ENCODE results near the gene SMNDC1.

SMNDC1 gene

DNA sequence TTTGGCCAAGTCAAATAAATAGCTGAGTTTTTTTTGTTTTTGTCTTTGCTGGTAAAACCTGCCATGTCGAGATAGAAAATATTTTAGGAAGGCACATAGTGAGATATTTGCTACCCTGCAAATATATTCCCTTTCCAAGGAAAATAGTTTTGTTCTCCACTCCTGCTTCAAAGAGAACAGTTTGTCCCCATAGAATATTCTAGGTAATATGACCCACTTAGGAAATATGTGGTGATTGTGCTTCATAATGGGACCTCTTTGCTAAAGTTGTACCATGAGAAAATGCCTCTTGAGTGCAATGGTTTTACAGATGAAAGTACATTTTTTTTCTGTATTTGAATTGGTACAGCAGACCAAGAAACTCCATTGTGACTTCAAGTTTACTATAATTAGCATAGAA, 41.6 kb downstream of the SMNDC1 start:
- Histone ChIP-seq H3K14ac (ENCODE audit: low read length) (no peak overlapping the region), H2AFZ (ENCODE audit: insufficient read depth, low read length, poor library complexity) (no peak overlapping the region), H3K27ac (ENCODE audit: low read depth, low read length) (no peak overlapping the region), H4K91ac (ENCODE audit: low read depth, low read length) (no peak overlapping the region), H3K27me3 (ENCODE audit: insufficient read depth, low read length) (no peaks in the 10 kb centered on the region), H4K8ac (ENCODE audit: low read depth, low read length) (no peak overlapping the region), H4K12ac (ENCODE audit: low read depth, low read length) (no peak overlapping the region), H3K18ac (ENCODE audit: low read length) (no peak overlapping the region), H3K4me2 (ENCODE audit: low read length) (no peak overlapping the region), H3K23ac (ENCODE audit: low read length) (no peak overlapping the region), H3K9ac (ENCODE audit: low read length) (no peak overlapping the region), H3K36me3 (ENCODE audit: control insufficient read depth in 1 of 2, insufficient read depth in 2 of 2, low read length in 2 of 2) (no peaks in the 10 kb centered on the region), H3K79me2 (ENCODE audit: control insufficient read depth, insufficient read depth, low read length, poor library complexity) (no peaks in the 10 kb centered on the region), H2BK120ac (ENCODE audit: insufficient read depth, low read length, poor library complexity) (no peak overlapping the region), H3K9me3 (ENCODE audit: insufficient read depth, low read depth, low read length) (no peaks in the 10 kb centered on the region), H2BK12ac (ENCODE audit: low read length) (no peak overlapping the region), H2BK5ac (ENCODE audit: low read depth, low read length, poor library complexity) (no peak overlapping the region), H3K4ac (ENCODE audit: low read depth, low read length) (no peak overlapping the region), H3K79me1 (ENCODE audit: low read length) (no peaks in the 10 kb centered on the region), H3K4me3 (ENCODE audit: low read depth, low read length) (no peak overlapping the region), H3K4me1 (ENCODE audit: control insufficient read depth in 1 of 2, insufficient read depth in 2 of 2, low read length in 2 of 2) (no peaks in the 10 kb centered on the region), H2AK5ac (ENCODE audit: low read length) (no peak overlapping the region)
- WGBS (ENCODE audit: extremely low coverage, insufficient coverage, insufficient read length): no CpG with 5 or more reads among the region's 1 CpG
- no peak for DNase-seq

DNA sequence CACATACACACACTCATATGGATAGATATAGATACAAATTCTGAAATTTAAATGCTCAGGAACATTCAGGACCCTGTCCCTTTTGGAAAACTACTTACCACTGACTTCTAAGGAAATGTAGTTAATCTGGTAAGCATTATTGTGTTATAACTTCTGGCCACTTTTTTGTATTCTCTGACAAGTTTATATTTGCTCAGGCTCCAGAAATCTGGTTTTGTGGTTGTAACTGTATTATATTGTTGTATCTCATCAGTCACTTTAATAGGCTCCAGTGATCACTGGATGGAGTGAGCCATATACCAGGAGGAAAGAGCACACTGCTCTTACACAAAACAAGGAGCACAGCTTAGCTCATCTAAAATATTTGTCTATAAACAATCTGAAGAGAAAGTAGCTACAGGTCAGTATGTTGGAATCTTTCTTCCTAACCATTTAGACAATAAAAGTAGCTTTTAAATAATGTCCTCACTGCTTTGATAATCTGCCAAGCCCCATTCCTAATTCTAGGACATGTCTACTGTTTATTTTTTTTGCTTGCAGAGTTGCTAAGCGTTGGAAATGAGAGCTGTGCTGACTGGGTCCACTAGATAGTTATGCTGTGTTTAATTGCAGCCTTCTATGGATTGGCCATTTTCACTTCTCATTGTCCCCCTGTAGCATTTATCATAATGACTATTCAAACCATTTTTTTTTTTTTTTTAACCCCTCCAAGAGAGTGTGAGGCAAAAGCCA, 43.8 kb downstream of the SMNDC1 start:
- no peaks in the 10 kb centered on the region for H3K36me3 ChIP-seq (ENCODE audit: control insufficient read depth in 1 of 2, insufficient read depth in 2 of 2, low read length in 2 of 2)
- no peak overlapping the region for H3K4me2 ChIP-seq (ENCODE audit: low read length)
- no peak overlapping the region for H4K91ac ChIP-seq (ENCODE audit: low read depth, low read length)
- H3K14ac ChIP-seq (ENCODE audit: low read length): no peak overlapping the region
- no peak overlapping the region for H4K8ac ChIP-seq (ENCODE audit: low read depth, low read length)
- no peak overlapping the region for H3K4ac ChIP-seq (ENCODE audit: low read depth, low read length)
- H3K27ac ChIP-seq (ENCODE audit: low read depth, low read length): no peak overlapping the region
- H3K27me3 ChIP-seq (ENCODE audit: insufficient read depth, low read length): no peaks in the 10 kb centered on the region
- no peaks in the 10 kb centered on the region for H3K9me3 ChIP-seq (ENCODE audit: insufficient read depth, low read depth, low read length)
- no peak overlapping the region for H2BK120ac ChIP-seq (ENCODE audit: insufficient read depth, low read length, poor library complexity)
- no peak overlapping the region for H2AFZ ChIP-seq (ENCODE audit: insufficient read depth, low read length, poor library complexity)
- H4K12ac ChIP-seq (ENCODE audit: low read depth, low read length): no peak overlapping the region
- H3K4me3 ChIP-seq (ENCODE audit: low read depth, low read length): no peak overlapping the region
- H3K79me1 ChIP-seq (ENCODE audit: low read length): no peaks in the 10 kb centered on the region
- H3K9ac ChIP-seq (ENCODE audit: low read length): no peak overlapping the region
- H2AK5ac ChIP-seq (ENCODE audit: low read length): no peak overlapping the region
- H2BK5ac ChIP-seq (ENCODE audit: low read depth, low read length, poor library complexity): no peak overlapping the region
- no peak overlapping the region for H3K23ac ChIP-seq (ENCODE audit: low read length)
- H3K18ac ChIP-seq (ENCODE audit: low read length): no peak overlapping the region
- no peaks in the 10 kb centered on the region for H3K79me2 ChIP-seq (ENCODE audit: control insufficient read depth, insufficient read depth, low read length, poor library complexity)
- H2BK12ac ChIP-seq (ENCODE audit: low read length): no peak overlapping the region
- no peak for DNase-seq
- H3K4me1 ChIP-seq (ENCODE audit: control insufficient read depth in 1 of 2, insufficient read depth in 2 of 2, low read length in 2 of 2): no peaks in the 10 kb centered on the region
- no CpG with 5 or more reads among the region's 1 CpG for WGBS (ENCODE audit: extremely low coverage, insufficient coverage, insufficient read length)

DNA sequence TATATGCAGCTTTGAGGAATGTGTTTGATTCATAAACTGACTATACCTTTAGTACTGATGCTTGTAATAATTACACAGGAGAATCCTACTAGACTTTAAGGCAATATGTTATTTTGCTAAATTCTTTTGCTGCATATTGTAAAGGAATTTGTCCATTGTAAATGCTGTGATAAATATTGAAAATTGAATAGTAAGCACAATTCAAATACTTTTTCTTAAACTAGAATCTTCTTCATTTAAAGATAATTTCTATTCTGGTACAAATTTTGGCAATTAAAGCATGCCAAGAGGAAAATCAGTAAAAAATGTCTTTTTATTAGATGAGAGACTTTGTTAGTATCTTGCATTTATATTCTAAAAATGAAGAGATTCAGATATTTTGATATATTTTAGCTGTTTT, 45.4 kb downstream of the SMNDC1 start:
- H3K27me3 ChIP-seq (ENCODE audit: insufficient read depth, low read length): no peaks in the 10 kb centered on the region
- H2BK5ac ChIP-seq (ENCODE audit: low read depth, low read length, poor library complexity): no peak overlapping the region
- H3K79me2 ChIP-seq (ENCODE audit: control insufficient read depth, insufficient read depth, low read length, poor library complexity): no peaks in the 10 kb centered on the region
- no peak overlapping the region for H3K4me3 ChIP-seq (ENCODE audit: low read depth, low read length)
- H3K23ac ChIP-seq (ENCODE audit: low read length): no peak overlapping the region
- no peaks in the 10 kb centered on the region for H3K36me3 ChIP-seq (ENCODE audit: control insufficient read depth in 1 of 2, insufficient read depth in 2 of 2, low read length in 2 of 2)
- no peak overlapping the region for H3K18ac ChIP-seq (ENCODE audit: low read length)
- H3K14ac ChIP-seq (ENCODE audit: low read length): no peak overlapping the region
- H4K12ac ChIP-seq (ENCODE audit: low read depth, low read length): no peak overlapping the region
- no peak overlapping the region for H2AFZ ChIP-seq (ENCODE audit: insufficient read depth, low read length, poor library complexity)
- no peak overlapping the region for H3K27ac ChIP-seq (ENCODE audit: low read depth, low read length)
- no peaks in the 10 kb centered on the region for H3K4me1 ChIP-seq (ENCODE audit: control insufficient read depth in 1 of 2, insufficient read depth in 2 of 2, low read length in 2 of 2)
- no peak overlapping the region for H2BK120ac ChIP-seq (ENCODE audit: insufficient read depth, low read length, poor library complexity)
- H2AK5ac ChIP-seq (ENCODE audit: low read length): no peak overlapping the region
- H3K4me2 ChIP-seq (ENCODE audit: low read length): no peak overlapping the region
- H4K91ac ChIP-seq (ENCODE audit: low read depth, low read length): no peak overlapping the region
- no peak overlapping the region for H4K8ac ChIP-seq (ENCODE audit: low read depth, low read length)
- no peak overlapping the region for H3K9ac ChIP-seq (ENCODE audit: low read length)
- no peaks in the 10 kb centered on the region for H3K79me1 ChIP-seq (ENCODE audit: low read length)
- H2BK12ac ChIP-seq (ENCODE audit: low read length): no peak overlapping the region
- no peak overlapping the region for H3K4ac ChIP-seq (ENCODE audit: low read depth, low read length)
- no peak for DNase-seq
- H3K9me3 ChIP-seq (ENCODE audit: insufficient read depth, low read depth, low read length): no peaks in the 10 kb centered on the region

DNA sequence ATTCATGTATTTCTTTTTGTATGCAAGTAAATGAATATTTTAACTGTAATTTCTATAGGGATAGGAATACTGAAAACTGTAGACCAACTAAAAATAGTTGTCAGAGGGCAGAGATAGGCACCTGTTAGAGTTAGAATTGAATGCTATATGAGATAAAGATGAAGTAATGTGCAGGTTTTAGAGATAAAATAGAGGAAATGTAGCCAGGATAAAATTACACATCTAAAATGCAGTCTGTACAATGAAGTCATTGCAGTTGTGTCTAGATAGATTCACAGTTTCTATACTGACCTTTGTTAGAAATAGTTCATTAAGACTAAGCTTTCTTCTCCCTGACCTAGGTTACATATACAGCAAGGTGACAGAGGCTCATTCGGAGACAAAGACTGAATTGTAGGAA, 46.2 kb downstream of the SMNDC1 start:
- Histone ChIP-seq H4K12ac (ENCODE audit: low read depth, low read length) (no peak overlapping the region), H3K79me1 (ENCODE audit: low read length) (no peaks in the 10 kb centered on the region), H3K27me3 (ENCODE audit: insufficient read depth, low read length) (no peaks in the 10 kb centered on the region), H3K9me3 (ENCODE audit: insufficient read depth, low read depth, low read length) (no peaks in the 10 kb centered on the region), H3K4me1 (ENCODE audit: control insufficient read depth in 1 of 2, insufficient read depth in 2 of 2, low read length in 2 of 2) (no peaks in the 10 kb centered on the region), H3K9ac (ENCODE audit: low read length) (no peak overlapping the region), H4K91ac (ENCODE audit: low read depth, low read length) (no peak overlapping the region), H3K4me3 (ENCODE audit: low read depth, low read length) (no peak overlapping the region), H3K27ac (ENCODE audit: low read depth, low read length) (no peak overlapping the region), H2AFZ (ENCODE audit: insufficient read depth, low read length, poor library complexity) (no peak overlapping the region), H3K4ac (ENCODE audit: low read depth, low read length) (no peak overlapping the region), H3K4me2 (ENCODE audit: low read length) (no peak overlapping the region), H3K23ac (ENCODE audit: low read length) (no peak overlapping the region), H3K36me3 (ENCODE audit: control insufficient read depth in 1 of 2, insufficient read depth in 2 of 2, low read length in 2 of 2) (no peaks in the 10 kb centered on the region), H3K14ac (ENCODE audit: low read length) (no peak overlapping the region), H2BK12ac (ENCODE audit: low read length) (no peak overlapping the region), H3K18ac (ENCODE audit: low read length) (no peak overlapping the region), H2BK120ac (ENCODE audit: insufficient read depth, low read length, poor library complexity) (no peak overlapping the region), H3K79me2 (ENCODE audit: control insufficient read depth, insufficient read depth, low read length, poor library complexity) (no peaks in the 10 kb centered on the region), H2AK5ac (ENCODE audit: low read length) (no peak overlapping the region), H2BK5ac (ENCODE audit: low read depth, low read length, poor library complexity) (no peak overlapping the region), H4K8ac (ENCODE audit: low read depth, low read length) (no peak overlapping the region)
- DNase-seq: no peak
- no CpG with 5 or more reads among the region's 1 CpG for WGBS (ENCODE audit: extremely low coverage, insufficient coverage, insufficient read length)

Measured in trophoblast cell (in vitro differentiated cells and primary cell).